Neural progenitor cell (in vitro differentiated cells): ENCODE data around the gene SLC4A1. TPM values are rescaled to one million over a fixed set of nuclear protein-coding genes. Genes with fewer than 3 reads are reported as not detected.

Source experiments
- DNase-seq: peaks from one replicate; pipeline ENCODE4 v3.0.0-alpha.2; 2016; ENCODE audit warnings: low spot score
- H2AFZ ChIP-seq: fragments of 200-600 bp; sonication (generic); replicated peaks from 2 replicates; pipeline ENCODE4 v1.6.1; 2016; ENCODE audit warnings: antibody characterized with exemption
- H3F3A ChIP-seq: fragments of 200-600 bp; sonication (generic); 2 replicates; pipeline ENCODE4 v1.6.1; 2016; ENCODE audit warnings: antibody characterized with exemption, low read depth
- H3K27ac ChIP-seq: fragments of 200-600 bp; sonication (generic); 2 replicates; pipeline ENCODE4 v1.5.1; 2016; ENCODE audit warnings: mild to moderate bottlenecking
- H3K27me3 ChIP-seq: fragments of 200-600 bp; sonication (generic); 2 replicates; pipeline ENCODE4 v1.6.1; 2016; ENCODE audit warnings: mild to moderate bottlenecking, moderate library complexity
- H3K36me3 ChIP-seq: fragments of 200-600 bp; sonication (generic); 2 replicates; pipeline ENCODE4 v1.5.1; 2016
- H3K4me1 ChIP-seq: fragments of 200-600 bp; sonication (generic); 2 replicates; pipeline ENCODE4 v1.6.1; 2016; ENCODE audit warnings: mixed run types
- H3K4me2 ChIP-seq: fragments of 200-600 bp; sonication (generic); 2 replicates; pipeline ENCODE4 v1.6.1; 2016
- H3K4me3 ChIP-seq: fragments of 200-600 bp; sonication (generic); 2 replicates; pipeline ENCODE4 v1.5.1; 2016
- H3K79me2 ChIP-seq: fragments of 200-600 bp; sonication (generic); 2 replicates; pipeline ENCODE4 v1.6.1; 2016; ENCODE audit warnings: low read depth
- H3K9ac ChIP-seq: fragments of 200-600 bp; sonication (generic); 2 replicates; pipeline ENCODE4 v1.6.1; 2016
- H3K9me3 ChIP-seq: fragments of 200-600 bp; sonication (generic); 2 replicates; pipeline ENCODE4 v1.5.1; 2016; ENCODE audit warnings: low read depth
- H4K20me1 ChIP-seq: fragments of 200-600 bp; sonication (generic); 2 replicates; pipeline ENCODE4 v1.6.1; 2016; ENCODE audit warnings: low read depth
- H3K27ac Mint-ChIP-seq: 3 replicates; pipeline ENCODE4 v1.8.0; 2021; ENCODE audit warnings: mixed read lengths
- H3K27me3 Mint-ChIP-seq: 2 replicates; pipeline ENCODE4 v1.8.0; 2022; ENCODE audit warnings: low read depth, mild to moderate bottlenecking, inconsistent platforms, moderate library complexity, mixed read lengths; ENCODE audit not compliant: insufficient read depth
- H3K36me3 Mint-ChIP-seq: 3 replicates; pipeline ENCODE4 v1.8.0; 2021; ENCODE audit warnings: mixed read lengths
- H3K4me1 Mint-ChIP-seq: 3 replicates; pipeline ENCODE4 v1.8.0; 2021; ENCODE audit warnings: mixed read lengths
- H3K4me3 Mint-ChIP-seq: 3 replicates; pipeline ENCODE4 v1.8.0; 2021; ENCODE audit warnings: mild to moderate bottlenecking, moderate library complexity, mixed read lengths
- H3K9me3 Mint-ChIP-seq: 3 replicates; pipeline ENCODE4 v1.8.0; 2020; ENCODE audit warnings: mixed read lengths
- CTCF ChIP-seq: fragments of 200-600 bp; sonication (generic); IDR thresholded peaks from 2 replicates; pipeline ENCODE4 v1.5.1; 2017; ENCODE audit warnings: antibody characterized with exemption, mild to moderate bottlenecking
- EZH2 ChIP-seq: fragments of 200-600 bp; sonication (generic); IDR thresholded peaks from 2 replicates; pipeline ENCODE4 v1.6.1; 2017; ENCODE audit warnings: antibody characterized with exemption, mild to moderate bottlenecking, moderate library complexity
- EZH2phosphoT487 ChIP-seq: fragments of 200-600 bp; sonication (generic); IDR thresholded peaks from 2 replicates; pipeline ENCODE4 v1.6.1; 2017; ENCODE audit warnings: antibody characterized with exemption
- total RNA-seq: library from RNA; depleted of rRNA; stranded (reverse); fragments of >200 nt; gene quantifications from 2 replicates; pipeline ENCODE4 v1.2.3, GENCODE V29; 2015; ENCODE audit warnings: low replicate concordance

SLC4A1 gene
- total RNA-seq, 1 donor from 2014 or later: not detected

GRCh38 chr17:44254361-44255095 is 13.4 kb downstream of the SLC4A1 start:
- Histone ChIP-seq H4K20me1 (no peaks in the 10 kb centered on the region), H3K9me3 (no peaks in the 10 kb centered on the region), H3K4me3 (no peak overlapping the region), H3F3A (no peaks in the 10 kb centered on the region), H3K4me1 (no peaks in the 10 kb centered on the region), H3K36me3 (no peaks in the 10 kb centered on the region), H3K27me3 (no peaks in the 10 kb centered on the region), H3K9ac (no peak overlapping the region), H3K4me2 (no peak overlapping the region), H2AFZ (no peak overlapping the region), H3K27ac (no peak overlapping the region), H3K79me2 (no peaks in the 10 kb centered on the region)
- H3K4me3 Mint-ChIP-seq: no peak overlapping the region
- TF ChIP-seq CTCF (no peak), EZH2phosphoT487 (no peak), EZH2 (no peak)
- H3K27ac Mint-ChIP-seq: no peak overlapping the region
- DNase-seq: no peak
- H3K36me3 Mint-ChIP-seq: no peaks in the 10 kb centered on the region
- H3K4me1 Mint-ChIP-seq: peaks cover 5% of the 10 kb centered on the region
- no peaks in the 10 kb centered on the region for H3K9me3 Mint-ChIP-seq
- peaks cover 13% of the 10 kb centered on the region for H3K27me3 Mint-ChIP-seq

GRCh38 chr17:44253006-44253405 is 14.9 kb downstream of the SLC4A1 start:
- H3K4me2 ChIP-seq: no peak overlapping the region
- no peaks in the 10 kb centered on the region for H3F3A ChIP-seq
- no peak overlapping the region for H3K9ac ChIP-seq
- H3K4me3 ChIP-seq: no peak overlapping the region
- Mint-ChIP-seq H3K4me1 (peaks cover 5% of the 10 kb centered on the region), H3K4me3 (no peak overlapping the region), H3K9me3 (no peaks in the 10 kb centered on the region), H3K27me3 (peaks cover 15% of the 10 kb centered on the region), H3K27ac (no peak overlapping the region), H3K36me3 (no peaks in the 10 kb centered on the region)
- no peak overlapping the region for H3K27ac ChIP-seq
- no peak overlapping the region for H2AFZ ChIP-seq
- no peaks in the 10 kb centered on the region for H3K79me2 ChIP-seq
- no peaks in the 10 kb centered on the region for H3K4me1 ChIP-seq
- no peaks in the 10 kb centered on the region for H3K36me3 ChIP-seq
- DNase-seq: no peak
- H4K20me1 ChIP-seq: no peaks in the 10 kb centered on the region
- no peaks in the 10 kb centered on the region for H3K9me3 ChIP-seq
- H3K27me3 ChIP-seq: no peaks in the 10 kb centered on the region
- no peak for TF ChIP-seq EZH2phosphoT487
- no peak for TF ChIP-seq CTCF
- no peak for TF ChIP-seq EZH2

- H2AFZ ChIP-seq: no peak overlapping the region
- H3K4me3 ChIP-seq: no peak overlapping the region
- no peaks in the 10 kb centered on the region for H4K20me1 ChIP-seq
- Mint-ChIP-seq H3K9me3 (no peaks in the 10 kb centered on the region), H3K4me3 (no peak overlapping the region), H3K4me1 (peaks cover 11% of the 10 kb centered on the region), H3K27ac (no peak overlapping the region), H3K27me3 (peaks cover 10% of the 10 kb centered on the region), H3K36me3 (no peaks in the 10 kb centered on the region)
- H3K27me3 ChIP-seq: no peaks in the 10 kb centered on the region
- no peak for TF ChIP-seq EZH2
- no peak for TF ChIP-seq EZH2phosphoT487
- no peak for TF ChIP-seq CTCF
- DNase-seq: no peak
- no peaks in the 10 kb centered on the region for H3K79me2 ChIP-seq
- no peak overlapping the region for H3K27ac ChIP-seq
- peaks cover 3% of the 10 kb centered on the region for H3F3A ChIP-seq
- H3K4me1 ChIP-seq: peaks cover 3% of the 10 kb centered on the region
- H3K9ac ChIP-seq: no peak overlapping the region
- H3K36me3 ChIP-seq: no peaks in the 10 kb centered on the region
- H3K4me2 ChIP-seq: no peak overlapping the region
- H3K9me3 ChIP-seq: no peaks in the 10 kb centered on the region
These were observed 16.9 kb downstream of the SLC4A1 start for GRCh38 chr17:44251062-44251461.
